NT2/D1 (cell line): ENCODE data around the gene DTX2.
"Not testable (repeated sequence)": the region's sequence is repeated elsewhere in the genome, so short reads cannot be mapped to it uniquely, and the experiment has no call there.

Source experiments
- SUZ12 ChIP-seq: IDR thresholded peaks from 2 replicates; pipeline ENCODE4 v1.6.1; 2011; ENCODE audit not compliant: insufficient read length, insufficient read depth; ENCODE audit errors: extremely low read depth
- YY1 ChIP-seq: IDR thresholded peaks from 2 replicates; pipeline ENCODE4 v1.6.1; 2011; ENCODE audit not compliant: insufficient read length, insufficient read depth

GRCh38 chr7:76551992-76552391 is 90.5 kb downstream of the DTX2 start:
- not testable (repeated sequence) for TF ChIP-seq SUZ12, YY1
